ENCODE results near the gene NDUFA7.

GRCh38 chr19:8306235-8307054 is 14.7 kb downstream of the NDUFA7 start:
- TF ChIP-seq CTCF (IDR thresholded peaks at IDR 0.05; ENCODE audit: insufficient read depth, low read depth, low read length) (no peak), EZH2 (IDR thresholded peaks at IDR 0.05; ENCODE audit: insufficient read depth, low read length) (no peak)
